Calu3 (cell line): Measurements from ENCODE around the gene GFOD1. TPM values are rescaled to one million over a fixed set of nuclear protein-coding genes. Genes with fewer than 3 reads are reported as not detected.

Source experiments
- BruUV-seq: library from RNA; stranded (reverse); fragments of 400-500 nt; replicated peaks from 2 replicates; lab custom pipeline; 2021; lab: Mats Ljungman, UMichigan
- CTCF ChIA-PET: fragments of 300-600 bp; sonication (Branson Sonifier 250); formaldehyde crosslinking; loops from one replicate; lab custom pipeline; 2022; ENCODE audit warnings: antibody characterized with exemption; lab: Charles Lee
- DNase-seq: peaks from one replicate; pipeline ENCODE4 v3.0.0; 2022
- H3K27ac Mint-ChIP-seq: one replicate; pipeline ENCODE4 v1.8.0; 2022; ENCODE audit warnings: mixed read lengths; ENCODE audit not compliant: unreplicated experiment
- H3K27me3 Mint-ChIP-seq: one replicate; pipeline ENCODE4 v1.8.0; 2022; ENCODE audit warnings: mixed read lengths; ENCODE audit not compliant: unreplicated experiment
- H3K36me3 Mint-ChIP-seq: one replicate; pipeline ENCODE4 v1.8.0; 2022; ENCODE audit warnings: mild to moderate bottlenecking, moderate library complexity, mixed read lengths; ENCODE audit not compliant: insufficient read depth, unreplicated experiment
- H3K4me1 Mint-ChIP-seq: one replicate; pipeline ENCODE4 v1.8.0; 2022; ENCODE audit warnings: mild to moderate bottlenecking, low read depth, mixed read lengths; ENCODE audit not compliant: unreplicated experiment
- H3K4me3 Mint-ChIP-seq: one replicate; pipeline ENCODE4 v1.8.0; 2022; ENCODE audit warnings: mild to moderate bottlenecking, low read depth, moderate library complexity, mixed read lengths; ENCODE audit not compliant: unreplicated experiment
- H3K9me3 Mint-ChIP-seq: one replicate; pipeline ENCODE4 v1.8.0; 2022; ENCODE audit warnings: low read depth, mixed read lengths; ENCODE audit not compliant: unreplicated experiment
- CTCF ChIP-seq: fragments of 200-600 bp; IDR thresholded peaks from one replicate; pipeline ENCODE4 v1.8.0; 2022; ENCODE audit warnings: antibody characterized with exemption; ENCODE audit not compliant: unreplicated experiment
- intact Hi-C: fragments of 100-400 bp; cut with micrococcal nuclease; formaldehyde crosslinking; loops from one replicate; pipeline ENCODE4 v1.10.0; 2022; ENCODE audit not compliant: unreplicated experiment
- total RNA-seq: library from RNA; stranded (reverse); gene quantifications from 2 replicates; pipeline ENCODE4 v1.2.3, GENCODE V29; 2022

Gene GFOD1
- total RNA-seq, 1 experiment from 2014 or later = 9.5 TPM

GRCh38 chr6:13522656-13523055 lies 35.3 kb upstream of the GFOD1 start:
- BruUV-seq = no TSS peak
- TF ChIP-seq CTCF = no peak
- no peak overlapping the region for H3K27ac Mint-ChIP-seq
- H3K36me3 Mint-ChIP-seq = no peaks in the 10 kb centered on the region
- CTCF ChIA-PET = no interaction called here
- no peak for DNase-seq
- H3K4me1 Mint-ChIP-seq = no peaks in the 10 kb centered on the region
- H3K9me3 Mint-ChIP-seq = no peaks in the 10 kb centered on the region
- H3K4me3 Mint-ChIP-seq = no peak overlapping the region
- intact Hi-C loops = no loop called here
- H3K27me3 Mint-ChIP-seq = no peaks in the 10 kb centered on the region

- H3K36me3 Mint-ChIP-seq = no peaks in the 10 kb centered on the region
- no peak overlapping the region for H3K4me3 Mint-ChIP-seq
- intact Hi-C loops = no loop called here
- H3K27me3 Mint-ChIP-seq = no peaks in the 10 kb centered on the region
- no peak for TF ChIP-seq CTCF
- H3K27ac Mint-ChIP-seq = no peak overlapping the region
- no peak for DNase-seq
- BruUV-seq = no TSS peak
- peaks cover 10% of the 10 kb centered on the region for H3K4me1 Mint-ChIP-seq
- CTCF ChIA-PET = no interaction called here
- H3K9me3 Mint-ChIP-seq = no peaks in the 10 kb centered on the region
Observed at GRCh38 chr6:13519839-13520238, 32.4 kb upstream of the GFOD1 start.

- CTCF ChIA-PET = interaction anchor here (0.8 kb wide), 1 partner anchor 10 kb away, joined by 3 read pairs; no protein-coding TSS in a partner anchor
- BruUV-seq = no TSS peak
- peaks cover 10% of the 10 kb centered on the region for H3K4me1 Mint-ChIP-seq
- no peak for TF ChIP-seq CTCF
- no peak for DNase-seq
- H3K36me3 Mint-ChIP-seq = no peaks in the 10 kb centered on the region
- no peak overlapping the region for H3K27ac Mint-ChIP-seq
- H3K27me3 Mint-ChIP-seq = no peaks in the 10 kb centered on the region
- no peak overlapping the region for H3K4me3 Mint-ChIP-seq
- no peaks in the 10 kb centered on the region for H3K9me3 Mint-ChIP-seq
- intact Hi-C loops = no loop called here
Observed at GRCh38 chr6:13517116-13517515, 29.7 kb upstream of the GFOD1 start.

GRCh38 chr6:13515912-13516311 lies 28.5 kb upstream of the GFOD1 start:
- Mint-ChIP-seq H3K27ac (no peak overlapping the region), H3K27me3 (no peaks in the 10 kb centered on the region), H3K4me3 (no peak overlapping the region), H3K9me3 (no peaks in the 10 kb centered on the region), H3K4me1 (peaks cover 10% of the 10 kb centered on the region), H3K36me3 (no peaks in the 10 kb centered on the region)
- no peak for DNase-seq
- intact Hi-C loops = no loop called here
- no peak for TF ChIP-seq CTCF
- no TSS peak for BruUV-seq
- CTCF ChIA-PET = interaction anchor here (0.9 kb wide), 1 partner anchor 46 kb away, joined by 3 read pairs; no protein-coding TSS in a partner anchor
